HG03469 (cell line): Measurements from ENCODE around the gene AUTS2.

Experiments used
- ATAC-seq: cut with Tn5 transposase; IDR thresholded peaks from one replicate; pipeline ENCODE4 v1.9.1; 2021; ENCODE audit warnings: mild to moderate bottlenecking, moderate library complexity, moderate number of reproducible peaks; ENCODE audit not compliant: unreplicated experiment

The AUTS2 gene

DNA sequence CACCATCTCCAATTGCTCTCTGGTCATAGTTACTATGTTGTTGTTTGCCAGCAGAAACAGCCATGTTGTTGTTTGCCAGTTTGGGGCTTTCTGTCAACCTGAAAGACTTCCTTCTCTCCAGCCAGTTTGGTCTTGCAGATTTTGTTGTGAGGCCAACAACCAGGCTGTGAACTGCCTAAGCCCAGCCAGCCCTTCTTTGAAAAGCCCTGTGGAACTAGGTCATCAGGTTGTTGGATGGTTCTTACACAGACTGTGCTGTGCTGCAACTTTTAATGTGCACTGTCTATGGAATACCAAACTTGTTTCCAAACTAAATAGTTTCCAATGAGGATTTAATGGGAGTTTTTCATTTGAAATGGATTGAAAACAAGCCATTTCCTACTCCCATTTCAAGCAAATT is 940.9 kb downstream of the AUTS2 start:
- no peak for ATAC-seq

DNA sequence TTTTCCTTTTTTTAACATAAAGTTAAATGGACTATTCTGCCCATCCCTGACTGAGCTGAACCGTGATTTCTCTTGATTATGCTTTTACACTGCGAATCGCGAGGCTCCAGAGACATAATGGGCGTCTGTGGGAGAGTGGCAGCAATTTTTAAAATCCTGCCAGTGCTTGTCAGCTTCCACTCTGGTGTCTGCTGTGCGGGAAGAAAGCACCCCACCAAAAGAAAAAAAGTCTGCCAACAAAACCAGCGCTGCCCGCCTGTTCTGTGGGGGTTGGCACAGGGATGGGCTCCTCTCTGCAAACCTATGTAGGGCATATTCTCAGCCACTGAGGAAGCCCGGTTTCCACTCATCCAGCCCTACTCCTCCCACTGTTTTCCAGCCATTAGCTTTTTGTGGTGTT is 941.3 kb downstream of the AUTS2 start:
- ATAC-seq, result no peak

DNA sequence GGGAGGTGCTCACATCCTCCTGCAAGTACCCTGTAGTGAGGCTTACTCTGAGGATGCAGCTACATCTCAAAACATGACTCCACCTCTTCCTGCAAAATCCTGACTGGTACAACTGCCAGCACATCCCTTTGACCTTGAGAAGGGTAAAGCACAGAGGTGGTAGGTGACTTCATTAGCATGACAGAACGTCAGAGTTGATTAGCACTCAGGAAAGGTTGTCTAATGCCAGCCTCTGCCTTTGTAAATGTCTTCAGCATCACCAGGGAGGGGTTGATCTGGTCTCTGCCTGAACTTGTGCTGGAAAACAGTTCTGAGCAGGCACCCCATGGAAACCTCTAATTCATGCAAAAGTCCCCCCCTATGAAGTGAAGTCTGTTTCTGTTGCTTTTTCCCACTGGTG is 942.4 kb downstream of the AUTS2 start:
- no peak for ATAC-seq

DNA sequence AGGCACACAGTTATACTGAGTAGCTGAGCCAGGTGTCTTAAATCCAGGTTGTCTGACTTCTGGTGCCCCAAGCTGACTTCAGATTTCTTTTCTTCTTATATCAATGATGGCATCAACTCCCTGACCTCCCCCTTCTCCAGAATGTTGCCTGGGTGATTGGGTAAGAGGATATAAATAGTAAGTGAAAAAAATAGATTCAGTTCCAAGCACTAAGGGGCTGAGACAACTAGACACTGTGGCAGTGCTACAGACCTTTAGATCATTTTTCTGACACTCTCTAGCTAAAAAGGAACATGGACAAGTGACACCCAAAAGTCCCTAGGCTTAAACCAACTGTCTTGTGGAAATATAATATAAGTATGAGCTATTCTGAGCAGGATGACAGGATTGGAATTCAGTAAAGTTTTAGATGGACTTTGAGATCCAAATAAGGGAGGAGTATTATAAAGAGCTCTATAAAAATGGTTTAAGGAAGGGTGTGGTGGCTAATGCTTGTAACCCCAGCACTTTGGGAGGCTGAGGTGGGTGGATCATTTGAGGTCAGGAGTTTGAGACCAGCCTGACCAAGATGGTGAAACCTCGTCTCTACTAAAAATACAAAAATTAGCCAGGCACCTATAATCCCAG is 944.6 kb downstream of the AUTS2 start:
- no peak for ATAC-seq

DNA sequence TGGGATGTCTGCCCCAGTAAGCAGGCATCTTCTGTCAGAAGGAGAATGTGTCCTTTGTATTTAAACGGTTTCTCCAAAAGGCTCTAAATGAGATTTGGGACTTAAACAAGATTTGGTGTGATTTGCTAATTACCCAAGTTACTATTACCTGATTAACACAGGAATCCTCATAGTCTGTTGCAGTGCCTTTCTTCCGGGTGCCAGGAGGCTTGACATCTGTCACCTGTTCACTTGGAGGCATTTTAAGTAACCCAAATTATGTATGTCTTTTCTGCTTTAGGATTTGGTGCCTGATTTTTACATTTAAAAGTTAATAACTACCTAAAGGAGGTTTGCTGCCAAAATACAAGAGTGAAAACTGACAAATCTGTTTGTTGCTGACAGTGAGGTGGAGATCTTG is 945.7 kb downstream of the AUTS2 start:
- no peak for ATAC-seq

DNA sequence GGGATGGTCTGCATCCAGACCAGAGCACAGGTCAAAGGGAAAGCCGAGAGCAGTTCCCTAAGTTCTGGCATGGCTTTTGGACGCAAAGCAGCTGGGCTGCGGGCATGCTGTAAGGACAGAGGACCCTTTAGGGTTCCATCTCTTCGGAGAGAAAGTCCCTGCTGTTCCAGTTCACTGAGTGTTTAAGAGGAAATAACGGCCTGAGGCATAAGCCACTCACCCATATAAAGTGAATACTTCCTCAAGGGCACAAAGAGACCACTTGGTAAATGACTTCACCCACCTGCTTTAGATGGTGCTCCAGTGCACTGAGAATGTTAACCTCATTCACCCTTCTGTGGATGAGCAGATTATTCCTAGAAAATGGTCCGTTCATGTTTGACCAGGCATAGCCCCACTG is 946.9 kb downstream of the AUTS2 start:
- ATAC-seq, result no peak

DNA sequence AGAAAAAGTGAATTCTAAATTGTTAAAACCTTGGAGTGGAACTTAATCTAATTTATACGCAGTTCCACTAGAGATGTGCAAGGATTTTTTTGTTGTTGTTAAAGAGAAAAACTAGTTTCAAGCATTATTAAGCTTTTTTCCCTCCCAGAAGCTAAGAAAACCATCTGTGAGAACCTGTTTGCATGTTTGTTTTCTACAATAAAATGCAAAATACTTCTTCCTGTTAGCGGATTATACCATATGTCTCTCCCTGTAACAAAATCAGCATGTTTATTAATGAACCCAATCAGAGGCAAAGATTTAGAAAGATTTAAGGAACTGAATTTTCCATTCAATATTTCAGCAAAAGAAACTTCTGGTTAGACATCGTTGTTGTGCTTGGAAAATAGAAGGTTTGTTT is 953.9 kb downstream of the AUTS2 start:
- ATAC-seq, result no peak

DNA sequence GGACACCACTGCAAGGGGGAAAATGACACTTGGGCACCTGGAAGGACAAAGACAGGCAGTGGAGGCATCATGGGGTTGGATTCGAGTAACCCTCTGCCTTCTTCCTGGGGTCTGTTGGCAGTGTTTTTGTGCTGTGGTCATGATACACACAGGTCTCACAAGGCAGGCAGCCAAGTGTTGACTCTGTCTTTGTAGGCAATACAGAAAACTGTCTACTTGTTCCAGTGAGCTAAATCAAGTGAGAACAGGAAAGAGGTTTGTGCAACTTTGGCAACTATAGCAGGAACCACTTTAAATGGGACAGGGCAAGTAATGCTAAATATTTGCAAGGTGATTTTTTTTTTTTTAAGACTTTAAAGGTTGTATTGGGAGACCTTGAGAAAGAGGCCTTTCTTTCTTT is 955.1 kb downstream of the AUTS2 start:
- no peak for ATAC-seq

DNA sequence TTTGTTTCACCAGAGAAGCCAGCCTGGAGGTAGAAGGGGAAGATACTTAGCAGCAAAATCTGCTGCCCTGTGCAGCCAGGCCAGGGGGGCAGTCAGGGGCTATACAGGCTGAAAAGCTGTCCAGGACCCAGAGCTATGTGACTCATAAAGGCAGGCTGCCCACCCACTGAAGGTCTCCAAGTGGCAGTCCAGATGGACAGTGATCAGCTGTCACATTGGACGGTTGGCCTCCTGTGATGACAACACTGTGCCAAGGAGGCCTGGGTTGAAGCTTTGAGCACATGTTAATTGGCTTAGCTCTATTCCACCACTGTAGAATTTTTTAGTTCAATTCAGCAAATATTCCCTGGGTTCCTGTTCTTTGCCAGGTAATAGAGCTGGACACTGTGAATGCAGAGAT is 956.4 kb downstream of the AUTS2 start:
- no peak for ATAC-seq

DNA sequence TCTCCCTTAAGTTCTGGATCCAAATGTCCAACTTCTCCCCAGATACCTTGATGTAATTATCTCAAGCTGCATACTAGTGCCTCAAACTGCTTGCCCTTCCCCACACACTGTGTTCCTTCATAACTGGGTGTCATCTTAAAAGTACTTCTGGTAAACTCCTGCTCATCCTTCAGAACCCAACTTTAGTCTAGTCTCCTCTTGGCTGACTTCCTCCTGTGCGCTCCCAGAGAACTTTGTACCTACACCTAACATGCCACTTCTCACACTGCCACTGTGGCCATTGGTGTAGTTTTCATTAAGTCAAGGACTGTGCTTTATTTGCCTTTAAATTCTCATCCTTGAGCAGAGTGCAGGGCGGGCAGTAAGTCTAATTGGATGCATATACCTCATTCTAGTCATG is 958.5 kb downstream of the AUTS2 start:
- ATAC-seq, result no peak

DNA sequence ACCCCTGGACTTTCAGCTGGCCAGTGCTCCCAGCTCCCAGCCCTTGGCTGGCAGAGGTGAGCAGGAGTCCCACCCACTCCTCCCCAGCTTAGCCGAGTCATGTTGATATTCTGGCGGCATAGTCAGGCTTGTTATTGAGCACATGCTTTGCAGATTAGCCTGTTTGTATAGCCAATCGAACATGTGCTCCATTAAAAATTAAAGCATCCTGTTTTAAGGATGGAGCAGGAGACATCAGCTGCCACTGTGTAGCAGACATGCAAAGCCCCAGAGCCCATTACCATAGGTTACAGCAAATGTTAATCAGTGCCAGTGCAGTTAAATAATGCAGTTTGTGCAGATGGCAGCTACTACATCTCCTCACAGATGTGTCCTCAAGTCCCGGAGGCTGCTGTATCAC is 959.1 kb downstream of the AUTS2 start:
- ATAC-seq, result no peak

DNA sequence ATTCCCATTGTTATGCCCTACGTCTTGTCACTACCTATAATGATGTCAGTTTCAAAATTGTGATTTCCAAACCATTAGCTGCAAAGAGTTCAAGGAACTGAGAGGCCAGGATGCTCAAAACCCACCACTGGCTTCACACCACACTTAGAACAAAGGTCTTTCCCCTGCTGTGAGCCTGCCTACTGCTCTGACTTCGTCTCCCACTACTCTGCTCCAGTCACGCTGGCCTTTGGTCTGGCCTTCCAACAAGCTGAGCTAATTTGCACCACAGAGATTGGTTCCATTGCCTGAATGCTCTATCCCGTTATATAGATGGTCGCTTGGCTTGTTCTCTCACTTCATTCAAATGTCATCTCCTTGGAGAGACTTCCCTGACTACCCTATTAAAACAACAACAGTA is 961.5 kb downstream of the AUTS2 start:
- no peak for ATAC-seq

DNA sequence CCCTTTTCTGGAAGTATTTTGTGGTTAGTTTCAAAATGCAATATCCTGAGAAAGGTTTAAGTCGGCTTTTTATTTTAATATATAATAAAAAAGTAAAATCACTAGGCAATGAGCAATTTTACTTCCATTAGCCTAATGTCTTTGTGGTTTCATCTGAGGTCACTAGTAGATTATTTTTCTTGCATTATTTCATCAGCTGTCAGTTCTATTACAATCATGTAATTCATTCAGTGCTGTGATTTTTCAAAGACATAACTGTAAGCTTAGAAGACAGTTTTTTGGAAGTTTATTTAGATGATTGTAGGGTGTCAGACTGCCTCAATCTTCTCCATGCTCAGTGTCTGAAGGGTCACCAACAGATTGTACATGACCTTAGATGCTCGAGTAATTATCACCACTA is 965.7 kb downstream of the AUTS2 start:
- ATAC-seq, result no peak

DNA sequence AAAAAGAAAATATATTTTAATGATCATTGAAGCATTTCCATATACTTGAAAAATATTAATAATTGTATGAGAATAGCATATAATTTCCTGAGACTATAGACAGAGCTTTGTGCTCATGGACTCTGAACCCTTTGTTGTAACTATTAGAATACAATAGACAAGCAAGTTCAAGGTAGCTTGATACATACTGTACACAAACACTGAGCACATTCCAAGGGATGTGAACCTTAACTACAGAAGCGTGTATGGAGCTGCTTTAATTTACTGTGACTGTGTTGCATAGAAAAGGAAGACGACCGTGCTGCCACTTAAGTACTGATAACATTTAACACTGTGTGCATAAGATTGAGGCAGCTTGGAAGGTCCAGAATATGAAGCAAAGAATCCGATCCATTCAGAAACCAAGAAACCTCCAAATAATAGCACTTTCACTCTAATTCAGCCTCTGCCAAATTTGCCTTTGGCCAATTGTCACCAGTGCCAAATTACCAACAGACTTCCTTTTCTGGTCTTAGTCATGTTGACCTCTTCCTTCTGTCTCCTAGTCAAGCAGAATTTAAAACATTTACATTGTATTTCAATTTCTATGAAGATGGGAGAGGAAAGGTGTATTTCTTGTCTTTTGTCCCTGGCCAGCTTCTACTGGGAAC is 967.6 kb downstream of the AUTS2 start:
- ATAC-seq, result no peak

DNA sequence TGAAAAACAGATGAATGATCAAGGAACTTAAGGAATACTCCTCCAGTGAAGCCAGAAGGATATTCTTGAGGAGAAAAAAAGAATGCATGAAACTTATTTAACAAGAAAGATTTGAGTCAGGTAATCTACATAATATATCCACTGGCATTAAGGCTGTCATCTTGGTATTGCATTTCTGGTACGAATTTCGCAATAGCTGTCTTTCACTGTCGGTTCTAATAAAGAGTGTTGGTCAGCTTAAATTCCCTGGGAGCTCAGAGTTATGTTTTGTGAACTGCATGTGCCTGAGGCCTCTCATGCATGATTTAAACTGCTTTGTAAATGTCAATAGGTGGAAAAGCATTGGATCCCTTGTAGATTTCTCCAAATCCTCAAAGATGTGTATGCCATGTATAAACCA is 968.4 kb downstream of the AUTS2 start:
- ATAC-seq, result no peak

DNA sequence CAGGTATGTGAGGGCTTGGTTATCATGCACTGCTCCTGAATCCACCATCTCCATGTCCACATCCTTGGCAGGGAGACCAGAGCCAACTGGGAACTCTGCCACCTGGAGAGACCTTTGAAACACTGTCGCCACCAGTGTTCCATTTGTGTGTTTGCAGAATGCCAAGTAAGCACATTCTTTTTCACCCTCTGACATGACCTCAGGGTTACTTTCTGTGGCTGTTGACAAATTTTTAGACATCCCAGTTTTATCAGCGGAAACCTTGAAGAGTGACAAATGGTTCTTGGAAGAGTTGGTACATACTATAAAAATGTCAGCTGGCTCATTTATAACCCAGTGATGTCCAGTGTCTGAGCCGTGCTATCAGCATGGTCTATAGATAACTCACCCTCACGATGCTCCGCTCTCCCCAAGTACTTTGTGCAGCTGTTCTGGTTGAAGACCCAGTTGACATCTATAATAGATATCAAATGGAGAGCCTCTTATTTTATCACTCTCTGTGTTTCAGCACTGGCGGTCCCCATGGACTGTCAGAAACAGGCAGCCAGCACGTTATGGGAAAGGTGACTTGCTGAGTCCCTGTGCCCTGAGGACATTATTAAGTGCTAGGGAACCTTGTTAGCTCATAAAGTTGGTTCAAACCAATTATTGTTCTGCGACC is 970.5 kb downstream of the AUTS2 start:
- no peak for ATAC-seq

DNA sequence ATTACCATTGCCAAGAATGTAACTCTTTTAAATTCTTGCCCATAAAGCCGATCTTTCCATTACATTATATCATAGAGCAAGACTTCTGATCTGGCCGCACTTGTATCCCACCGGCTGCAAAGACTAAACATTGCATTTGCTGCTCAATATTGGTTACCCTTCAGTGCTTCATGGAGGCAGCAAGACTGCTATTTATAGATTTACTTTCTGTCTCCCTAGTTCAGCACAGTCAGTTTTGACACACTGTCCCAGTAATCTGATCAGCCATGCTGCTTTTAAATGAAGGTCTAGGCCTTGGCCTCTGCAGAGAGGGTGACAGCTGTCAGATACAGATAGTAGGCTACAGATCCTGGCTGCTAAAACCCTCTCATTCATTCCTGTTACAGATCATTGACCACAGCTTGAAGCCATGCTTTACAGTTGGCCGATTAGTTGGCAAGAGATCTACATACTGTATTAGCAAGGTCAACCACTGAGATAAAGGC is 971.1 kb downstream of the AUTS2 start:
- no peak for ATAC-seq

DNA sequence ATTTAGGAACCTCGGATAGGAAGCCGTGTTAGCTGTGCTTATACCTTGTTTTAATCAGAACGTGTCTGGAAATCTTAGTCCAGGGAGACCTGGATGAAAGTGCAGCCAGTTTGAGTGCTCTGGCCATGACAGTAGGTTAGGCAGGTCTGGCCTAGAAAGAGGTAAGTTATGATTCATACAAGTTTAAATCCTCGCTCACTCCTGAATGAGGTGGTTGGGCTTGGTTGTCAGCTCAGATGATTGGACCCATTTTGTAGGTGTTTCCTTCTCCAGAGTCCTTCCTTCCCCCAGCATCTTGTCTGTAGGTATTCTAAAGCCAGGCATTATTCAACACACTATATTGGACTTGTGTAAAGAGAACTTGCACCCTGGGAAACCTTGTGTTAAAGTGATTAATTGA is 971.8 kb downstream of the AUTS2 start:
- ATAC-seq, result no peak

DNA sequence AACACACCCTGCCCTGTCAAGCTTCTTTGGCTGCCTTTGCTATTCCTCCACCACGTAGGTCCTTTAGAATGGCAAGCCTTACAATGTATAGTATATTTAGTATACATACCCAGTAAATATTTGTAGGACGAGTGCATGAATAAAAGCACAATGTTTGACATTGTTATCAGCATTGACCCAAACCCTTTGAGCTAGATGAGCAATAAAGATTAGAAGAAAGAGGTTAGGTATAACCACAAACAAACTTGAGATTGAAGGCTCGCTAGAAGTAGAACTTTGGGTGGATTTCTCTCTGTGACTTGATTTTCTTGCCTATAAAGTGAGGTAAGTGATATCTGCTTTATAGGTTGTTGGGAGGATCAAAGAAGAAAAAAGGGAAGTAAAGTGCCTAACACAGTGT is 972.7 kb downstream of the AUTS2 start:
- no peak for ATAC-seq

DNA sequence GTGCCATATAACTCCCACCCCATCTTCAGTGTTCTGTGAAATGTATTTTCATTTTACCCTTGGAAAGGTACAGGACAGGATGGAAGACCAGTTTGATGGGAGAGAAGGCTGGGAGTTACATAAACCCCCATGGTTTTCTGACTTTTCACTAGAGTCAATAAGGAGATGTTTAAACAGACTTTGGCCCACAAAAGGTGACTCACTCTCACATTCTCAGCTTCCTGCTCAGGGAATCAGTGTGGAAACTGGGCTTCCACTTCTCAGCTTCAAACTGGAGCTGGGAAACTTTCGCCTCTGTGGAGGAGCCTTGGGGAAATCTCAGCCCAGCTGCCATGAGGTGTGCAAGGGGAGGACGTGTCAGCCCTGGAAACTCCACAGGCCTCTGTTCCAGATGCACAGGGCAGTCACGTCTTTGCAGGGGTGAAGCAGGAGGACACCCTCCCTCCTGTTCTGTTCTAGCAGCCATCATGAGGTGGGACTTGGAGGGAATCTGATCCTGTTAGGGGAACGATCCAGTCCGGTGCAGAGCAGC is 973.2 kb downstream of the AUTS2 start:
- no peak for ATAC-seq

DNA sequence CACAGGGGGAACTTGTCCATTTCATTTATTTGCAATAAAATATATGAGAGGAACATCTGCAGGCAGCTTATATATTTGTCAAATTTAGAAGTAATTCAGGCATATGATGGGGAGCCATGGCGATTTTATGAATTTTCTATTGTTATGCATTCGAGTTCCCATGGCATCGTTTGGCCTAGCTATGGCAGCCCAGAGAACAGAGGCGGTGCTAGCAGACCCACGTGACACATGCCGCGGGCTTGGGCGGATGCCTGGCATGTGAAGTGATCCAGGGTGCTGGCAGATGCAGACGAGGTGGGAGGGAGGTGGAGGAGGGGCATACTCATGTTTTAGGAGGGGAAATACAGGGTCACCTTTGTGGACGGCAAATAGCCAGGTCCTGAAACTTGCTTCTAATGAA is 973.7 kb downstream of the AUTS2 start:
- ATAC-seq, result no peak

DNA sequence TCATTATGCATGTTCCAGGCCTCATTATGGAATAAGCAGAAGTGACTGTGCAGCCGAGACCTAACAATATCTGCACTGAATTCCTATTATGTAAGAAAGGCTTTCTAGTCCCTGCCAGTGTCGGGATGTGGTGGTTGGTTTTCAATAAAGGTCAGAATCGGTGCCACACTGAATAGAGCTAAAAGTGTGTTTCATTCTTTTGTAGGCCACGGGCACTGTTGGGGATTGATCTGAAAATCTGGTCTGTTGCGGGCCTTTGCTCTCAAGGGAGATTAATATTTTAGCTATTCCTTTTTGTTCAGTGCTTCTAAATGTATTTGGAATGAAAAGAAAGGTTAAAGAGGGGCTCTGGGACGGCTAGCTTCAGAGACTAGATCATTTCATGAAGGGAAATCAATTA is 974.3 kb downstream of the AUTS2 start:
- ATAC-seq, result no peak
